Kidney tubule cell (primary cell): ENCODE measurements around the gene DMRTC2.
"Not testable (repeated sequence)": the region's sequence is repeated elsewhere in the genome, so short reads cannot be mapped to it uniquely, and the experiment has no call there.

Experiments
- DNase-seq: peaks from one replicate; pipeline ENCODE4 v3.0.0-alpha.2; 2018; ENCODE audit warnings: low spot score

Gene DMRTC2

GRCh38 chr19:41871573-41872383 lies 26.9 kb downstream of the DMRTC2 start:
- DNase-seq, result no peak

- no peak for DNase-seq
These were observed 27.5 kb downstream of the DMRTC2 start for GRCh38 chr19:41872384-41872774.

GRCh38 chr19:41872775-41873647 lies 28.2 kb downstream of the DMRTC2 start:
- DNase-seq, result peak; percentile 86

GRCh38 chr19:41875973-41876372 lies 31.1 kb downstream of the DMRTC2 start:
- not testable (repeated sequence) for DNase-seq

GRCh38 chr19:41876847-41877832 lies 32.3 kb downstream of the DMRTC2 start, which contains the start of gene CD79A:
CD79A (plus strand) TSS chr19:41877279; CDS start chr19:41877305, 26 bp downstream.
- DNase-seq, result no peak

- DNase-seq, result no peak
These were observed 33.4 kb downstream of the DMRTC2 start for GRCh38 chr19:41877916-41878905.

GRCh38 chr19:41879080-41879479 lies 34.2 kb downstream of the DMRTC2 start:
- DNase-seq, result no peak

GRCh38 chr19:41879670-41880328 lies 35.0 kb downstream of the DMRTC2 start:
- no peak for DNase-seq

- DNase-seq, result no peak
These were observed 35.5 kb downstream of the DMRTC2 start for GRCh38 chr19:41880329-41880708.

GRCh38 chr19:41882568-41883462 lies 38.0 kb downstream of the DMRTC2 start, which contains the start of gene ARHGEF1:
ARHGEF1 (plus strand) TSS chr19:41883184; CDS start chr19:41888083, 4,899 bp downstream.
- peak; percentile 59 for DNase-seq

- no peak for DNase-seq
These were observed 38.6 kb downstream of the DMRTC2 start for GRCh38 chr19:41883463-41883820.

GRCh38 chr19:41883821-41884733 lies 39.2 kb downstream of the DMRTC2 start:
- DNase-seq, result peak; percentile 98

GRCh38 chr19:41886761-41887710 lies 42.2 kb downstream of the DMRTC2 start:
- no peak for DNase-seq

GRCh38 chr19:41887711-41888382 lies 43.0 kb downstream of the DMRTC2 start:
- DNase-seq, result peak; percentile 93

- no peak for DNase-seq
These were observed 44.1 kb downstream of the DMRTC2 start for GRCh38 chr19:41888926-41889325.

- no peak for DNase-seq
These were observed 45.1 kb downstream of the DMRTC2 start for GRCh38 chr19:41889896-41890295.
